ENCODE data around the gene GAB2. TPM values are rescaled to one million over a fixed set of nuclear protein-coding genes. Genes with fewer than 3 reads are reported as not detected.

Gene GAB2
- total RNA-seq, 1 experiment from 2014 or later, result 3.3 TPM

- no peaks in the 10 kb centered on the region for H3K4me1 ChIP-seq (ENCODE audit: insufficient read depth, low read length)
Measured at GRCh38 chr11:78195917-78196560, 221.6 kb downstream of the GAB2 start.

More at GRCh38 chr11:78195917-78196560, 221.6 kb downstream of the GAB2 start:
- no peak overlapping the region for H4K5ac ChIP-seq (ENCODE audit: insufficient read length, low read depth, low read length)
- Mint-ChIP-seq H3K27me3 (ENCODE audit: low read depth) (no peaks in the 10 kb centered on the region), H3K4me3 (0 out of 5 replicates have a peak overlapping the region, but pooled peaks of 1 of the 2 experiments have one; percentile 53), H3K36me3 (ENCODE audit: insufficient read depth in 1 of 3, low read depth in 3 of 3) (peaks cover 0 to 7% (median 0%) of the 10 kb centered on the region in 3 experiments; a peak in 3 of 7 replicates), H3K27ac (no peak overlapping the region), H3K9me3 (no peaks in the 10 kb centered on the region; a peak in 1 of 5 replicates), H3K4me1 (no peaks in the 10 kb centered on the region)
- no peak overlapping the region for H3K56ac ChIP-seq (ENCODE audit: insufficient read length, low read depth, low read length)
- H3K79me1 ChIP-seq (ENCODE audit: insufficient read depth, low read depth, low read length, poor library complexity, severe bottlenecking), result no peaks in the 10 kb centered on the region
- no peak overlapping the region for H2BK5ac ChIP-seq (ENCODE audit: insufficient read length, low read length)
- no peak overlapping the region for H2BK20ac ChIP-seq (ENCODE audit: low read depth, low read length, poor library complexity, severe bottlenecking)
- H3K9me3 ChIP-seq (ENCODE audit: control insufficient read depth, low read depth, low read length), result no peaks in the 10 kb centered on the region
- H3K18ac ChIP-seq (ENCODE audit: insufficient read length, low read depth, low read length), result no peak overlapping the region
- no peaks in the 10 kb centered on the region for H3K27me3 ChIP-seq (ENCODE audit: insufficient read depth, low read length)
- no peaks in the 10 kb centered on the region for H3K23me2 ChIP-seq (ENCODE audit: insufficient read length, low read depth, low read length, poor library complexity, severe bottlenecking)
- no peak overlapping the region for H3K4ac ChIP-seq (ENCODE audit: low read depth, low read length)
- no peak overlapping the region for H3K4me2 ChIP-seq (ENCODE audit: insufficient read depth, insufficient read length, low read length)
- no peak overlapping the region for H2BK15ac ChIP-seq (ENCODE audit: low read depth, low read length)
- no peak overlapping the region for H2BK120ac ChIP-seq (ENCODE audit: low read depth, low read length, poor library complexity, severe bottlenecking)
- H2AK5ac ChIP-seq (ENCODE audit: insufficient read length, low read length), result no peak overlapping the region
- H2AFZ ChIP-seq (ENCODE audit: low read length), result no peak overlapping the region
- TF ChIP-seq, protein P1, sequence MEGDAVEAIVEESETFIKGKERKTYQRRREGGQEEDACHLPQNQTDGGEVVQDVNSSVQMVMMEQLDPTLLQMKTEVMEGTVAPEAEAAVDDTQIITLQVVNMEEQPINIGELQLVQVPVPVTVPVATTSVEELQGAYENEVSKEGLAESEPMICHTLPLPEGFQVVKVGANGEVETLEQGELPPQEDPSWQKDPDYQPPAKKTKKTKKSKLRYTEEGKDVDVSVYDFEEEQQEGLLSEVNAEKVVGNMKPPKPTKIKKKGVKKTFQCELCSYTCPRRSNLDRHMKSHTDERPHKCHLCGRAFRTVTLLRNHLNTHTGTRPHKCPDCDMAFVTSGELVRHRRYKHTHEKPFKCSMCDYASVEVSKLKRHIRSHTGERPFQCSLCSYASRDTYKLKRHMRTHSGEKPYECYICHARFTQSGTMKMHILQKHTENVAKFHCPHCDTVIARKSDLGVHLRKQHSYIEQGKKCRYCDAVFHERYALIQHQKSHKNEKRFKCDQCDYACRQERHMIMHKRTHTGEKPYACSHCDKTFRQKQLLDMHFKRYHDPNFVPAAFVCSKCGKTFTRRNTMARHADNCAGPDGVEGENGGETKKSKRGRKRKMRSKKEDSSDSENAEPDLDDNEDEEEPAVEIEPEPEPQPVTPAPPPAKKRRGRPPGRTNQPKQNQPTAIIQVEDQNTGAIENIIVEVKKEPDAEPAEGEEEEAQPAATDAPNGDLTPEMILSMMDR (conservative IDR thresholded peaks at IDR 0.05), result no peak
- WGBS (ENCODE audit: extremely low coverage, insufficient read length, low lambda C conversion rate), result no CpG with 5 or more reads among the region's 60 CpGs
- no peak overlapping the region for H4K91ac ChIP-seq (ENCODE audit: insufficient read length, low read depth, low read length)
- no peak overlapping the region for H4K8ac ChIP-seq (replicated peaks; ENCODE audit: insufficient read length, low read depth, low read length)
- H4K20me1 ChIP-seq (ENCODE audit: control insufficient read depth, insufficient read depth, insufficient read length), result no peaks in the 10 kb centered on the region
- no peak overlapping the region for H3K9ac ChIP-seq (ENCODE audit: extremely low read depth, insufficient read length, low read length)
- no peak overlapping the region for H3K14ac ChIP-seq (ENCODE audit: insufficient read depth, low read length)
- DNase-seq, result no peak
- H3K79me2 ChIP-seq (ENCODE audit: insufficient read depth, low read length), result no peaks in the 10 kb centered on the region
- no peak overlapping the region for H3K27ac ChIP-seq (ENCODE audit: insufficient read length, low read depth, low read length)
- no peak overlapping the region for H2BK12ac ChIP-seq (ENCODE audit: insufficient read length, low read depth, low read length)
- no peak overlapping the region for H3K23ac ChIP-seq (ENCODE audit: insufficient read length, low read depth, low read length)
- H3T11ph ChIP-seq (ENCODE audit: low read length), result no peak overlapping the region

All from H9 (cell line).